DOHH2 (cell line): Measurements from ENCODE around the gene HOXC4.

Experiments used
- H3F3A ChIP-seq: fragments of 200-600 bp; sonication (generic), shearing (Covaris generic); 2 replicates; pipeline ENCODE4 v1.6.0; 2016; ENCODE audit warnings: antibody characterized with exemption, mild to moderate bottlenecking; ENCODE audit not compliant: control insufficient read depth, insufficient read depth
- H3K27ac ChIP-seq: fragments of 200-600 bp; sonication (generic); 2 replicates; pipeline ENCODE4 v1.5.1; 2014; ENCODE audit warnings: low read depth, mild to moderate bottlenecking, low read length, moderate library complexity
- H3K27me3 ChIP-seq: fragments of 200-600 bp; sonication (generic); 2 replicates; pipeline ENCODE4 v1.6.1; 2014; ENCODE audit warnings: mild to moderate bottlenecking, low read length, mixed read lengths; ENCODE audit not compliant: control insufficient read depth
- H3K36me3 ChIP-seq: fragments of 200-600 bp; sonication (generic); 2 replicates; pipeline ENCODE4 v1.6.1; 2014; ENCODE audit warnings: mild to moderate bottlenecking, low read length, moderate library complexity, mixed read lengths; ENCODE audit not compliant: control insufficient read depth
- H3K4me1 ChIP-seq: fragments of 200-600 bp; sonication (generic); 2 replicates; pipeline ENCODE4 v1.6.1; 2014; ENCODE audit warnings: mild to moderate bottlenecking, low read length, mixed read lengths; ENCODE audit not compliant: control insufficient read depth
- H3K4me2 ChIP-seq: fragments of 200-600 bp; sonication (generic); 2 replicates; pipeline ENCODE4 v1.6.0; 2014; ENCODE audit warnings: mild to moderate bottlenecking, low read length, moderate library complexity
- H3K4me3 ChIP-seq: fragments of 200-600 bp; sonication (generic); 2 replicates; pipeline ENCODE4 v1.5.1; 2014; ENCODE audit warnings: mild to moderate bottlenecking, low read length, mixed read lengths
- H3K79me2 ChIP-seq: fragments of 200-600 bp; sonication (generic); 2 replicates; pipeline ENCODE4 v1.6.1; 2014; ENCODE audit warnings: mild to moderate bottlenecking, low read length, mixed read lengths; ENCODE audit not compliant: control insufficient read depth
- H3K9me2 ChIP-seq: fragments of 200-600 bp; sonication (generic); replicated peaks from 2 replicates; pipeline ENCODE4 v1.6.1; 2014; ENCODE audit warnings: mild to moderate bottlenecking, low read length, mixed read lengths; ENCODE audit not compliant: control insufficient read depth
- H3K9me3 ChIP-seq: fragments of 200-600 bp; sonication (generic); 2 replicates; pipeline ENCODE4 v1.6.1; 2014; ENCODE audit warnings: antibody characterized with exemption, low read length, mixed read lengths; ENCODE audit not compliant: control insufficient read depth, insufficient read depth
- H4K20me1 ChIP-seq: fragments of 200-600 bp; sonication (generic); 2 replicates; pipeline ENCODE4 v1.6.0; 2014; ENCODE audit warnings: low read depth, mild to moderate bottlenecking, antibody characterized with exemption, low read length, moderate library complexity; ENCODE audit not compliant: control insufficient read depth, insufficient read depth
- CTCF ChIP-seq: fragments of 200-600 bp; sonication (generic); IDR thresholded peaks from one replicate; pipeline ENCODE4 v1.5.1; 2014; ENCODE audit warnings: antibody characterized with exemption, mild to moderate bottlenecking, low read depth, low read length; ENCODE audit not compliant: poor library complexity, severe bottlenecking
- EZH2phosphoT487 ChIP-seq: fragments of 200-600 bp; sonication (generic); IDR thresholded peaks from 2 replicates; pipeline ENCODE4 v1.6.1; 2017; ENCODE audit warnings: borderline replicate concordance, mild to moderate bottlenecking, antibody characterized with exemption, low read length, moderate library complexity, mixed read lengths

The HOXC4 gene

GRCh38 chr12:54053003-54053750, 458 bp upstream of the HOXC4 start:
- TF ChIP-seq CTCF (no peak), EZH2phosphoT487 (no peak)
- Histone ChIP-seq H3K4me3 (peak overlapping the region; percentile 79), H4K20me1 (no peaks in the 10 kb centered on the region)

DNA sequence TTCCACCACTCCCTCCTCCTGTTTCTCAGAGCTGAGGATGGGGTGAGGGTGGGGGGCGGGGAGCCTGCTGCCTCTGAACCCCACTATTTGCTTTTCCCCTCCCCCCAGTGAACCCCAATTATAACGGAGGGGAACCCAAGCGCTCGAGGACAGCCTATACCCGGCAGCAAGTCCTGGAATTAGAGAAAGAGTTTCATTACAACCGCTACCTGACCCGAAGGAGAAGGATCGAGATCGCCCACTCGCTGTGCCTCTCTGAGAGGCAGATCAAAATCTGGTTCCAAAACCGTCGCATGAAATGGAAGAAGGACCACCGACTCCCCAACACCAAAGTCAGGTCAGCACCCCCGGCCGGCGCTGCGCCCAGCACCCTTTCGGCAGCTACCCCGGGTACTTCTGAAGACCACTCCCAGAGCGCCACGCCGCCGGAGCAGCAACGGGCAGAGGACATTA, 1.1 kb downstream of the HOXC4 start:
- Histone ChIP-seq H3K9me3 (no peaks in the 10 kb centered on the region), H3K27me3 (peaks cover 9% of the 10 kb centered on the region), H3K4me1 (peaks cover 41% of the 10 kb centered on the region), H3K4me3 (peak overlapping the region; percentile 79), H3K4me2 (peak overlapping the region; percentile 87), H3K9me2 (no peaks in the 10 kb centered on the region), H4K20me1 (no peaks in the 10 kb centered on the region), H3K79me2 (peaks cover 31% of the 10 kb centered on the region), H3F3A (peaks cover 11% of the 10 kb centered on the region), H3K27ac (no peak overlapping the region), H3K36me3 (peaks cover 22% of the 10 kb centered on the region)
- TF ChIP-seq EZH2phosphoT487 (no peak), CTCF (no peak)

More at GRCh38 chr12:54053003-54053750, 458 bp upstream of the HOXC4 start:
- Histone ChIP-seq H3K36me3 (peaks cover 22% of the 10 kb centered on the region), H3F3A (peaks cover 11% of the 10 kb centered on the region), H3K79me2 (peaks cover 31% of the 10 kb centered on the region), H3K27ac (peak overlapping the region; percentile 86), H3K27me3 (peaks cover 17% of the 10 kb centered on the region), H3K9me2 (no peaks in the 10 kb centered on the region), H3K4me2 (peak overlapping the region; percentile 87), H3K9me3 (no peaks in the 10 kb centered on the region), H3K4me1 (peaks cover 41% of the 10 kb centered on the region)

DNA sequence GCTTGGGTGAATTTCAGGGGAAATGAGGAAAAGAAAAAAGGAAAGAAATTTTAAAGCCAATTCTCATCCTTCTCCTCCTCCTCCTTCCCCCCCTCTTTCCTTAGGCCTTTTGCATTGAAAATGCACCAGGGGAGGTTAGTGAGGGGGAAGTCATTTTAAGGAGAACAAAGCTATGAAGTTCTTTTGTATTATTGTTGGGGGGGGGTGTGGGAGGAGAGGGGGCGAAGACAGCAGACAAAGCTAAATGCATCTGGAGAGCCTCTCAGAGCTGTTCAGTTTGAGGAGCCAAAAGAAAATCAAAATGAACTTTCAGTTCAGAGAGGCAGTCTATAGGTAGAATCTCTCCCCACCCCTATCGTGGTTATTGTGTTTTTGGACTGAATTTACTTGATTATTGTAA, 1.9 kb downstream of the HOXC4 start:
- TF ChIP-seq EZH2phosphoT487, result no peak
- TF ChIP-seq CTCF, result no peak
- H4K20me1 ChIP-seq, result no peaks in the 10 kb centered on the region
- peaks cover 10% of the 10 kb centered on the region for H3F3A ChIP-seq
- H3K27me3 ChIP-seq, result peaks cover 4% of the 10 kb centered on the region; the same call in 1 of the 2 replicates
- peaks cover 41% of the 10 kb centered on the region for H3K4me1 ChIP-seq
- peaks cover 31% of the 10 kb centered on the region for H3K79me2 ChIP-seq
- H3K9me3 ChIP-seq, result no peaks in the 10 kb centered on the region
- peak overlapping the region; percentile 51 for H3K4me3 ChIP-seq
- peak overlapping the region; percentile 70 for H3K4me2 ChIP-seq
- H3K9me2 ChIP-seq, result no peaks in the 10 kb centered on the region
- peaks cover 22% of the 10 kb centered on the region for H3K36me3 ChIP-seq
- H3K27ac ChIP-seq, result no peak overlapping the region
